Measurements from ENCODE around the gene TAMM41. TPM values are rescaled to one million over a fixed set of nuclear protein-coding genes. Genes with fewer than 3 reads are reported as not detected.

TAMM41 gene
- total RNA-seq, 2 experiments from 2014 or later = 30.7 to 33.1 TPM

GRCh38 chr3:11825301-11825700 lies 21.4 kb downstream of the TAMM41 start:
- no peak for TF ChIP-seq CTCF (IDR thresholded peaks at IDR 0.05)
- no peak for DNase-seq
- Mint-ChIP-seq H3K9me3 (no peaks in the 10 kb centered on the region), H3K36me3 (ENCODE audit: low read depth) (peaks cover 39% of the 10 kb centered on the region), H3K4me3 (no peak overlapping the region), H3K27me3 (no peaks in the 10 kb centered on the region), H3K4me1 (ENCODE audit: low read depth) (peaks cover 24% of the 10 kb centered on the region), H3K27ac (peak overlapping the region; percentile 70)
- ChIA-PET POLR2A (no interaction called here), CTCF (interaction anchor here (1.9 to 3.1 kb wide), 2 partner anchors 10 to 21 kb away, joined by 6 to 18 read pairs; no protein-coding TSS in a partner anchor)
- intact Hi-C loops (cut with micrococcal nuclease) = no loop called here
- no peak for ATAC-seq

- Mint-ChIP-seq H3K4me3 (no peak overlapping the region), H3K4me1 (ENCODE audit: low read depth) (peaks cover 25% of the 10 kb centered on the region), H3K27me3 (no peaks in the 10 kb centered on the region), H3K36me3 (ENCODE audit: low read depth) (peaks cover 35% of the 10 kb centered on the region), H3K27ac (peak overlapping the region; percentile 13), H3K9me3 (no peaks in the 10 kb centered on the region)
- CTCF ChIA-PET = no interaction called here
- ATAC-seq (peak; percentile 85), DNase-seq (peak; percentile 45)
- intact Hi-C loops (cut with micrococcal nuclease) = no loop called here
- no peak for TF ChIP-seq CTCF (IDR thresholded peaks at IDR 0.05)
- POLR2A ChIA-PET = no interaction called here
Observed at GRCh38 chr3:11820531-11821041, 26.1 kb downstream of the TAMM41 start.

- CTCF ChIA-PET = interaction anchor here (0.6 to 1.3 kb wide), 2 partner anchors 15 to 874 kb away, joined by 3 read pairs; no protein-coding TSS in a partner anchor
- intact Hi-C loops (cut with micrococcal nuclease) = no loop called here
- POLR2A ChIA-PET = no interaction called here
- Mint-ChIP-seq H3K4me3 (no peak overlapping the region), H3K4me1 (ENCODE audit: low read depth) (peaks cover 15% of the 10 kb centered on the region), H3K27me3 (no peaks in the 10 kb centered on the region), H3K36me3 (ENCODE audit: low read depth) (peaks cover 35% of the 10 kb centered on the region), H3K9me3 (no peaks in the 10 kb centered on the region), H3K27ac (no peak overlapping the region)
- no peak for ATAC-seq
- TF ChIP-seq CTCF (IDR thresholded peaks at IDR 0.05) = no peak
- DNase-seq = no peak
Observed at GRCh38 chr3:11819146-11819689, 27.5 kb downstream of the TAMM41 start.

- TF ChIP-seq CTCF (IDR thresholded peaks at IDR 0.05) = no peak
- ATAC-seq = no peak
- Mint-ChIP-seq H3K27me3 (no peaks in the 10 kb centered on the region), H3K27ac (no peak overlapping the region), H3K9me3 (no peaks in the 10 kb centered on the region), H3K4me1 (ENCODE audit: low read depth) (peaks cover 15% of the 10 kb centered on the region), H3K36me3 (ENCODE audit: low read depth) (peaks cover 37% of the 10 kb centered on the region), H3K4me3 (no peak overlapping the region)
- CTCF ChIA-PET = interaction anchor here (0.7 kb wide), 1 partner anchor 19 kb away, joined by 3 read pairs; no protein-coding TSS in a partner anchor
- POLR2A ChIA-PET = no interaction called here
- DNase-seq = no peak
- intact Hi-C loops (cut with micrococcal nuclease) = no loop called here
Observed at GRCh38 chr3:11818033-11818432, 28.7 kb downstream of the TAMM41 start.

GRCh38 chr3:11815111-11815510 lies 31.6 kb downstream of the TAMM41 start:
- no peak for ATAC-seq
- no peaks in the 10 kb centered on the region for H3K9me3 Mint-ChIP-seq
- H3K4me3 Mint-ChIP-seq = no peak overlapping the region
- H3K27me3 Mint-ChIP-seq = no peaks in the 10 kb centered on the region
- H3K27ac Mint-ChIP-seq = no peak overlapping the region
- CTCF ChIA-PET = interaction anchor here (0.6 to 2.2 kb wide), 4 partner anchors 11 to 41 kb away, joined by 3 to 13 read pairs (median 4); no protein-coding TSS in a partner anchor
- no peak for DNase-seq
- H3K4me1 Mint-ChIP-seq (ENCODE audit: low read depth) = peaks cover 2% of the 10 kb centered on the region
- intact Hi-C loops (cut with micrococcal nuclease) = no loop called here
- peaks cover 31% of the 10 kb centered on the region for H3K36me3 Mint-ChIP-seq (ENCODE audit: low read depth)
- POLR2A ChIA-PET = interaction anchor here (0.7 to 0.9 kb wide), 2 partner anchors 17 to 164 kb away, joined by 3 read pairs; no protein-coding TSS in a partner anchor
- TF ChIP-seq CTCF (IDR thresholded peaks at IDR 0.05) = no peak

Data from activated CD8-positive, alpha-beta T cell treated with anti-CD3 and anti-CD28 coated beads for 36 hours (primary cell).